MM.1S (cell line): ENCODE measurements around the gene PRDM1.

ENCODE experiments used
- CTCF ChIP-seq: fragments of 300-600 bp; sonication (generic); IDR thresholded peaks from 2 replicates; pipeline ENCODE4 v1.5.1; 2016; ENCODE audit warnings: antibody characterized with exemption, low read length, mixed read lengths
- EZH2 ChIP-seq: fragments of 300-600 bp; sonication (generic); optimal IDR thresholded peaks from 2 replicates; pipeline ENCODE3; 2017; ENCODE audit warnings: low read depth, mild to moderate bottlenecking, antibody characterized with exemption, low read length, mixed read lengths

- TF ChIP-seq EZH2 (no peak), CTCF (no peak)
These were observed 70.7 kb downstream of the PRDM1 start for GRCh38 chr6:106156863-106157262.
